Fibroblast of skin of abdomen (primary cell): ENCODE results near the gene TBX20.
"Not testable (repeated sequence)": the region's sequence is repeated elsewhere in the genome, so short reads cannot be mapped to it uniquely, and the experiment has no call there.

Experiments used
- DNase-seq: peaks from one replicate; pipeline ENCODE4 v3.0.0-alpha.2; 2013

The TBX20 gene

GRCh38 chr7:35255443-35256255, 1.7 kb upstream of the TBX20 start:
- DNase-seq, result no peak

GRCh38 chr7:35254496-35255442, 869 bp upstream of the TBX20 start:
- no peak for DNase-seq

- no peak for DNase-seq
These were observed 515 bp downstream of the TBX20 start for GRCh38 chr7:35253460-35253709.

GRCh38 chr7:35252612-35253459, 1.1 kb downstream of the TBX20 start:
- no peak for DNase-seq

GRCh38 chr7:35251606-35252310, 2.1 kb downstream of the TBX20 start:
- no peak for DNase-seq

- no peak for DNase-seq
These were observed 3.0 kb downstream of the TBX20 start for GRCh38 chr7:35250941-35251340.

GRCh38 chr7:35250452-35250851, 3.4 kb downstream of the TBX20 start:
- no peak for DNase-seq

- no peak for DNase-seq
These were observed 4.4 kb downstream of the TBX20 start for GRCh38 chr7:35249537-35249907.

GRCh38 chr7:35248576-35249536, 5.0 kb downstream of the TBX20 start:
- no peak for DNase-seq

GRCh38 chr7:35246819-35247218, 7.1 kb downstream of the TBX20 start:
- no peak for DNase-seq

- DNase-seq, result no peak
These were observed 12.0 kb downstream of the TBX20 start for GRCh38 chr7:35241884-35242283.

GRCh38 chr7:35241436-35241835, 12.5 kb downstream of the TBX20 start:
- DNase-seq, result no peak

GRCh38 chr7:35241008-35241407, 12.9 kb downstream of the TBX20 start:
- DNase-seq, result not testable (repeated sequence)

GRCh38 chr7:35238456-35238855, 15.4 kb downstream of the TBX20 start:
- DNase-seq, result peak; percentile 58

GRCh38 chr7:35232994-35233393, 20.9 kb downstream of the TBX20 start:
- no peak for DNase-seq

GRCh38 chr7:35231221-35231620, 22.7 kb downstream of the TBX20 start:
- not testable (repeated sequence) for DNase-seq

GRCh38 chr7:35229116-35229780, 24.7 kb downstream of the TBX20 start:
- DNase-seq, result not testable (repeated sequence)

GRCh38 chr7:35228496-35229051, 25.3 kb downstream of the TBX20 start:
- DNase-seq, result not testable (repeated sequence)

GRCh38 chr7:35227438-35227837, 26.5 kb downstream of the TBX20 start:
- peak; percentile 67 for DNase-seq

- DNase-seq, result not testable (repeated sequence)
These were observed 31.5 kb downstream of the TBX20 start for GRCh38 chr7:35222445-35222844.
